Vagina (tissue), 2 donors: ENCODE data around the gene ULBP2. TPM values are rescaled to one million over a fixed set of nuclear protein-coding genes. Genes with fewer than 3 reads are reported as not detected.
"Not testable (repeated sequence)": the region's sequence is repeated elsewhere in the genome, so short reads cannot be mapped to it uniquely, and the experiment has no call there.

Experiments used
- DNase-seq, 2 donors: peaks; one replicate each; pipeline ENCODE4 v3.0.0-alpha.2; 2017; ENCODE audit errors: extremely low spot score in 2 of 2
- H3K27ac ChIP-seq: fragments of 200-600 bp; sonication (generic); one replicate; pipeline ENCODE4 v1.5.1; 2019
- H3K27me3 ChIP-seq: fragments of 200-600 bp; sonication (generic); one replicate; pipeline ENCODE4 v1.5.1; 2019
- H3K36me3 ChIP-seq, 2 donors: fragments of 200-600 bp; sonication (generic); one replicate each; pipeline ENCODE4 v1.5.1; 2017 to 2019
- H3K4me1 ChIP-seq: fragments of 200-600 bp; sonication (generic); one replicate; pipeline ENCODE4 v1.5.1; 2019
- H3K4me3 ChIP-seq, 2 donors: fragments of 200-600 bp; sonication (generic); 1 replicate in 1 of 2; 2 replicates in 1 of 2; pipeline ENCODE4 v1.5.1; 2016 to 2019
- H3K9me3 ChIP-seq: fragments of 200-600 bp; sonication (generic); one replicate; pipeline ENCODE4 v1.5.1; 2019
- POLR2A ChIP-seq, 2 donors: fragments of 450-650 bp; IDR thresholded peaks; one replicate each; pipeline ENCODE4 v1.6.1; 2017; ENCODE audit warnings: antibody characterized with exemption in 2 of 2, mild to moderate bottlenecking in 2 of 2, moderate library complexity in 2 of 2
- POLR2AphosphoS5 ChIP-seq, 2 donors: sonication (generic); formaldehyde crosslinking; IDR thresholded peaks; one replicate each; pipeline ENCODE4 v1.9.0; 2017; ENCODE audit warnings: antibody characterized with exemption in 2 of 2, mild to moderate bottlenecking in 2 of 2, low read depth in 1 of 2; ENCODE audit not compliant: insufficient read depth in 1 of 2
- intact Hi-C: fragments of 100-400 bp; cut with DNase I; formaldehyde crosslinking; loops from one replicate; pipeline ENCODE4 v1.15.1; 2023
- total RNA-seq: library from RNA; depleted of rRNA; stranded (reverse); fragments of >200 nt; gene quantifications from one replicate; pipeline ENCODE4 v1.2.3, GENCODE V29; 2016
- TF ChIP-seq, protein P1 (sequence below), 3 experiments: fragments of 450-650 bp in 2 of 3; fragments of 200-600 bp in 1 of 3; sonication (generic) in 1 of 3; IDR thresholded peaks; one replicate each; pipeline ENCODE4 v1.5.1; 2017 to 2019; ENCODE audit warnings: antibody characterized with exemption in 3 of 3, mild to moderate bottlenecking in 2 of 3, moderate library complexity in 2 of 3

ULBP2 gene
- total RNA-seq, 1 donor from 2014 or later: not detected

DNA sequence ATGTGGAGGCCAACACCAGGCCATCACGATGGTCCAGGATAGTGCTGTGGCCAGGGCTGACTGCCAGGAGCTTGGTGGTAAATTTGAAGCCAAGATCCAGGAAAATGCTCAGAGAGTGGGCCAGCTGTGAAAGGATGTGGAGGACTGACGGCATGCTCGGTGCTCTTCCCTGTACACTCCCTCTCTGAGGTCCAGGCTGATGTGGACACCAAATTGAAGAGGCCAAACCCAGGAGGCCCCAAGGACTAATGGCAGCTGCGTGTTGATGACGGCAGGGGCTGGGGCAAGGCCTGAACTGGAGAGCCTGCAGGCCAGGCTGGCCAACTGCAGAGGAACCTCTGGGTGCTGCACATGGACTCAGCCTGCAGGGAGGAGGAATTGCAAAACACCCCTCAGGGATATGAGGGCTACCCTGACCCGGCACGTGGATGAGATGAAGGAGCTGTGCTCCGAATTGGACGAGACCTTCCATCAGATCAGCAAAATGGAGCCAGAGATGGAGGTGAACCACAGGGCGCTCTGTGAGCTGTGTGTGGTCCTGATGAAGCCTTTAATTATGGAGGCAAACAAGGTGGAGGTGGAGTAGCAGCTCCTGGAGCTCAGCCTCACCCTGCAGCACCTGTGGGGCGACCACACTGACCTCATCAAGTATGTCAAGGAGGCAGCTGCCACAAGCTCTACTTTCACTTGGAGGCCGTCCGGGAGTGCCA, 37.0 kb upstream of the ULBP2 start:
- intact Hi-C loops: no loop called here
- no peak overlapping the region for H3K4me3 ChIP-seq
- DNase-seq: no peak
- TF ChIP-seq, protein P1, sequence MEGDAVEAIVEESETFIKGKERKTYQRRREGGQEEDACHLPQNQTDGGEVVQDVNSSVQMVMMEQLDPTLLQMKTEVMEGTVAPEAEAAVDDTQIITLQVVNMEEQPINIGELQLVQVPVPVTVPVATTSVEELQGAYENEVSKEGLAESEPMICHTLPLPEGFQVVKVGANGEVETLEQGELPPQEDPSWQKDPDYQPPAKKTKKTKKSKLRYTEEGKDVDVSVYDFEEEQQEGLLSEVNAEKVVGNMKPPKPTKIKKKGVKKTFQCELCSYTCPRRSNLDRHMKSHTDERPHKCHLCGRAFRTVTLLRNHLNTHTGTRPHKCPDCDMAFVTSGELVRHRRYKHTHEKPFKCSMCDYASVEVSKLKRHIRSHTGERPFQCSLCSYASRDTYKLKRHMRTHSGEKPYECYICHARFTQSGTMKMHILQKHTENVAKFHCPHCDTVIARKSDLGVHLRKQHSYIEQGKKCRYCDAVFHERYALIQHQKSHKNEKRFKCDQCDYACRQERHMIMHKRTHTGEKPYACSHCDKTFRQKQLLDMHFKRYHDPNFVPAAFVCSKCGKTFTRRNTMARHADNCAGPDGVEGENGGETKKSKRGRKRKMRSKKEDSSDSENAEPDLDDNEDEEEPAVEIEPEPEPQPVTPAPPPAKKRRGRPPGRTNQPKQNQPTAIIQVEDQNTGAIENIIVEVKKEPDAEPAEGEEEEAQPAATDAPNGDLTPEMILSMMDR (IDR thresholded peaks at IDR 0.05): no peak
- TF ChIP-seq POLR2AphosphoS5 (IDR thresholded peaks at IDR 0.05; ENCODE audit: insufficient read depth in 1 of 2, low read depth in 1 of 2) (no peak), POLR2A (IDR thresholded peaks at IDR 0.05) (no peak)
- H3K27ac ChIP-seq: no peak overlapping the region
- no peaks in the 10 kb centered on the region for H3K36me3 ChIP-seq
- no peaks in the 10 kb centered on the region for H3K4me1 ChIP-seq
- H3K27me3 ChIP-seq: no peaks in the 10 kb centered on the region
- H3K9me3 ChIP-seq: peaks cover 4% of the 10 kb centered on the region

DNA sequence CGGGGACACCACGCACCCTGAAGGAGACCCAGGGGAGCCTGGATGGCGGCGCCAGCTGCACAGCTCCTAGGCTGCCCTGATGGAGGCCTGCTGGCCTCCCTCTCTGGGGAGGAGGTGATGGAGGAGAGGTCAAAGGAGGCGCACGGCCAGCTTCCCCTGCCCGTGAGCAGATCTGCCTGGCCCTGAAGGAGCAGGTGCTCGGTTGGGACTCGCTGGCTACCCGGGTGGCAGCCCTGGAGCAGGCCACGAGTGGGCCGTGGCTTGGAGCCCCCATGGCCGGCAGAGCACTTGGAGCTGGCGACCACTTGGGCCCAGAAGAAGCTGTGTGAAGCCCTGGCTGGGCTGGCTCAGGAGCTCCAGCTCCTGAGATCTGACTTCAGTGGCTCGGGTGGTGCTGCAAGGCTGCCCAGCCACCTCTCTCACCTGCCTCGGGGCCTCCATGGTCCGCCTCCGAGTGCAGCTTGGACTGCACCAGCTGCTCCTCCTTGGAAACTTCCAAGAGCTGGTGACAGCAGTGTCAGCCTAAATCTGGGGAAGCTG, 36.4 kb upstream of the ULBP2 start:
- no peak overlapping the region for H3K27ac ChIP-seq
- H3K4me3 ChIP-seq: no peak overlapping the region
- no peaks in the 10 kb centered on the region for H3K4me1 ChIP-seq
- no peaks in the 10 kb centered on the region for H3K27me3 ChIP-seq
- H3K36me3 ChIP-seq: no peaks in the 10 kb centered on the region
- intact Hi-C loops: no loop called here
- DNase-seq: peak in 1 of 2 donors; percentile 74
- peaks cover 4% of the 10 kb centered on the region for H3K9me3 ChIP-seq
- TF ChIP-seq, protein P1 (IDR thresholded peaks at IDR 0.05): no peak
- TF ChIP-seq POLR2A (IDR thresholded peaks at IDR 0.05) (no peak), POLR2AphosphoS5 (IDR thresholded peaks at IDR 0.05; ENCODE audit: insufficient read depth in 1 of 2, low read depth in 1 of 2) (no peak)

- H3K36me3 ChIP-seq: no peaks in the 10 kb centered on the region
- H3K27ac ChIP-seq: no peak overlapping the region
- intact Hi-C loops: no loop called here
- peaks cover 4% of the 10 kb centered on the region for H3K9me3 ChIP-seq
- DNase-seq: peak in 1 of 2 donors; percentile 49
- no peaks in the 10 kb centered on the region for H3K27me3 ChIP-seq
- H3K4me3 ChIP-seq: no peak overlapping the region
- no peaks in the 10 kb centered on the region for H3K4me1 ChIP-seq
- TF ChIP-seq, protein P1 (IDR thresholded peaks at IDR 0.05): no peak
- TF ChIP-seq POLR2A (IDR thresholded peaks at IDR 0.05) (no peak), POLR2AphosphoS5 (IDR thresholded peaks at IDR 0.05; ENCODE audit: insufficient read depth in 1 of 2, low read depth in 1 of 2) (no peak)
These were observed 35.9 kb upstream of the ULBP2 start for GRCh38 chr6:149905911-149906371.

DNA sequence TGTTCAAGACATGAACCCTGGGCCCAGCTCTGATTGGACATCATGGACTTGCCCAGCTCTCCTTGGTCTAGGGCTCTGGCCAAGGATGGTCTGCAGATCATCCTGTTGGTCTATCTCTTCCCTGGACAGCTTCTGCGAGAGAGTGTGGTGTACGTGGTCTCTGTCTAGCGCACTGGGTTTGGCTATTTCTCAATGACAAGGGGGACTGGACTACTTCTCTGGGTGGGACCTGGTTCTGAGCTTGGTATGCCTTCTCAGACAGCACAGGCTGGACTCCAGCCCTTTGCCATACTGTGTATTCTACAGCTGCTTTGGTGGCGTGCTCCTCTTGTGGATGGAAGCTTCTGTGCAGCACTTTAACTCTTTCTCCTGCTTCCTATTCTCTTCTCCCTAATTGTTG, 35.4 kb upstream of the ULBP2 start:
- H3K4me3 ChIP-seq: no peak overlapping the region
- H3K4me1 ChIP-seq: no peaks in the 10 kb centered on the region
- H3K36me3 ChIP-seq: no peaks in the 10 kb centered on the region
- no peak overlapping the region for H3K27ac ChIP-seq
- peaks cover 4% of the 10 kb centered on the region for H3K9me3 ChIP-seq
- DNase-seq: peak in 1 of 2 donors; percentile 34
- no peaks in the 10 kb centered on the region for H3K27me3 ChIP-seq
- TF ChIP-seq POLR2AphosphoS5 (IDR thresholded peaks at IDR 0.05; ENCODE audit: insufficient read depth in 1 of 2, low read depth in 1 of 2) (no peak), POLR2A (IDR thresholded peaks at IDR 0.05) (no peak)
- TF ChIP-seq, protein P1 (IDR thresholded peaks at IDR 0.05): no peak
- intact Hi-C loops: no loop called here

- DNase-seq: peak in 1 of 2 donors; percentile 74
- Histone ChIP-seq H3K4me3 (no peak overlapping the region), H3K9me3 (peaks cover 4% of the 10 kb centered on the region), H3K27me3 (no peaks in the 10 kb centered on the region), H3K27ac (no peak overlapping the region), H3K36me3 (no peaks in the 10 kb centered on the region), H3K4me1 (no peaks in the 10 kb centered on the region)
- intact Hi-C loops: no loop called here
- TF ChIP-seq POLR2A (IDR thresholded peaks at IDR 0.05) (no peak), POLR2AphosphoS5 (IDR thresholded peaks at IDR 0.05; ENCODE audit: insufficient read depth in 1 of 2, low read depth in 1 of 2) (no peak)
- TF ChIP-seq, protein P1 (IDR thresholded peaks at IDR 0.05): no peak
These were observed 34.5 kb upstream of the ULBP2 start for GRCh38 chr6:149907317-149907716.

- H3K36me3 ChIP-seq, H3K4me1 ChIP-seq, H3K27me3 ChIP-seq, H3K27ac ChIP-seq, H3K4me3 ChIP-seq, intact Hi-C loops, H3K9me3 ChIP-seq: not testable (repeated sequence)
- peak in 1 of 2 donors; percentile 49 for DNase-seq
These were observed 33.3 kb upstream of the ULBP2 start for GRCh38 chr6:149908480-149908879.
